ENCODE measurements around the gene SOX11.
"Not testable (repeated sequence)": the region's sequence is repeated elsewhere in the genome, so short reads cannot be mapped to it uniquely, and the experiment has no call there.

SOX11 gene
- total RNA-seq = 0.17 to 0.20 reads per million in 2 donors

- DNase-seq = no peak
Observed at GRCh38 chr2:5691985-5692529, at the start of gene SOX11. TSS of gene SOX11 (plus strand) at chr2:5692384. CDS start at chr2:5692722, 338 bp downstream.

- not testable (repeated sequence) for DNase-seq
Observed at GRCh38 chr2:5652734-5653133, 39.5 kb upstream of the SOX11 start.

- DNase-seq = not testable (repeated sequence)
Observed at GRCh38 chr2:5653756-5654155, 38.4 kb upstream of the SOX11 start.

GRCh38 chr2:5657231-5657630 is 35.0 kb upstream of the SOX11 start:
- no peak for DNase-seq

GRCh38 chr2:5660591-5660990 is 31.6 kb upstream of the SOX11 start:
- DNase-seq = no peak

DNA sequence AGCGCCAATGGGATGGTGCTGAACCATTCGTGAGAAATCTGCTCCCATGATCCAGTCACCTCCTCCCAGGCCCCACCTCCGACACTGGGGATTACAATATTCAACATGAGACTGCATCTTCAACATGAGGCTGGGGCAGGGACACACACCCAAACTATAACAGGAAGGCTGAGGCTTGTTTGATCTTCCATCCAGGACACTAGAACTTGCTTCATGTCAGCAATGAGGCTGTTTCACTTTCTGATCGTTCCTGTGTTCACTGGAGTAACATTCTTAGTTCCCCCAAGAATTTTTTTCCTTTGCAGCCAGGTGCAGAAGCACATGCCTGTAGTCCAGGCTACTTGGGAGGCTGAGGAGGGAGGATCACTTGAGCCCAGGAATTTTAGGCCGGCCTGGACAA is 30.8 kb upstream of the SOX11 start:
- DNase-seq = no peak

GRCh38 chr2:5664278-5664681 is 27.9 kb upstream of the SOX11 start:
- no peak for DNase-seq

DNA sequence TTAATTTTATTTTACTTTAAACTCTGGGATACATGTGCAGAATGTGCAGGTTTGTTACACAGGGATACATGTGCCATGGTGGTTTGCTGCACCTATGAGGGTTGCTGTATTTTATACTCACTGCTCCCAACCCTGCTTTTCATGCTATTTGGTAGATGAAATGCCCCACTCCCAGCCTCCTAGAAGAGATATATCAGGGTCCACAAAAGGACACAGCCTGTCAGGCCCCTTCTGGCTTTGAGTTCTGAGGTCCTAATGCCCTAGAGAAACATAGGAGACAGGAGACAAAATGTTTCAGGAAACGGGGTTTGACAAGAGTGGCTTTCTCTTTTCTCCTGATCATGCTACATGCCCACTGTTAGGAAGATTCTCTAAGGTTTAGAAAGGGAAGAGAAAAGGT is 27.1 kb upstream of the SOX11 start:
- no peak for DNase-seq

DNA sequence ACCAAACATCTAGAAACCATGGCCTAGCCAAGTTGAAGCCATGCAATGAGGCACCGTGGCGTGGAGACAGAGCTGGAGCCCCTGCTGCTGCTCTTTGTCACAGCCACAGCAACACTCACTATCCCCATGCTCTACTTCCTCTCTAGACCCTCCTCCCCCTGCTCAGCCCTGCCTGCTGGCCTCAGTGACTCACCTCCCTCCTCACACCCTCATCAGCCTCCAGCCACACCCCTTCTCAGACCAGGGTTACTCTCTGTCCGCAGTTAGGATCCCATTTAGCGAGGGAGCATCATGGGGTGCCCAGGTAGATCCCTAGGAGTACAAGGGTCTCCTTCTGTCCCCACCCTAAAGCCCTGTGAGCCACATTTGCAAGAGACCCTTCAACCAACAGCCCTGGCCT is 25.4 kb upstream of the SOX11 start:
- DNase-seq = no peak

GRCh38 chr2:5667655-5668054 is 24.5 kb upstream of the SOX11 start:
- DNase-seq = not testable (repeated sequence)

DNA sequence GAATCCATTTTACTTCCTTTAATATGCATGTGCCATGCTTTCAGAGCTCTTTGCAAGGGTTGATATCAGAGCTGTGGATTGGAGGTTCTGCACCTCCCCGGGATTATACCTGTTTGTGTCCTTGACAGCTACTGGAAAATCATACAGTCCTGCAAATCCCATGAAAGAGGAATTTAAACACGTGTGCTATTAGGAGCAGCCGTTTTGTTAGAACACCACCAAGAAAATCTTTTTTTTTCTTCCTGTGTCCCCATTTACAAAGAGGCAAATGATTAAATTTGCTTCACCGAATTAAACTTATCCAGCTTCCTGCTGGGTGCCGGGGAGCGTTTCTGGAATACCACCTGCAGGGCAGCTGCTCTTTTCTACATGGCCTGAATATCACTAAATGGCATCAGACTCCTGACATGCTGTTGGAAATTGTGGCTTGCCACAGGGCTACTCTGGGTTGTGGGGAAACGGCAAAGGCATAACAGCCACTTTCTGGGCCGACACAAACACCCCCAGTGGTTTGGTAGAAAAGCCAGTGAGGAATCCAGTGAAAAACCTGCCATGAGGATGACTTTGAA is 23.4 kb upstream of the SOX11 start:
- DNase-seq = no peak

DNA sequence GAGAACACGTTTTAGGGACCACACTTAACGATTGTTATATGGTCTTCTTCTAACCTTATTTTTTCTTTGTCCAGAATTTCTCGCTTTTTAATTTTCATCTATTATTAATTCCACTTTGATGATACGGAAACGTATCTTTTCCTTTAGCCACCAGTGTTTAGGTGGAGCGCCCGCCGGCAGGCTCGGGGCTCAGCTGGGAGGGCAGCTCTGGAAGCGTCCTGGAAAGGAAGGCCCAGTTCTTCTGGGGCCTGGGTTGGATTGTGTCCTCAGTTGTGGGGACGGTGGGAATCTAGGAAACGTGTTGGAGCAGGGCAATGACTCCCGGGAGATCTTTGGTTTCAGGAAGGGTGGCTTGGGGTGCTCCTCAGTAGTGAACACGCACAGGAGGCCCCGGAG is 19.4 kb upstream of the SOX11 start:
- no peak for DNase-seq

DNA sequence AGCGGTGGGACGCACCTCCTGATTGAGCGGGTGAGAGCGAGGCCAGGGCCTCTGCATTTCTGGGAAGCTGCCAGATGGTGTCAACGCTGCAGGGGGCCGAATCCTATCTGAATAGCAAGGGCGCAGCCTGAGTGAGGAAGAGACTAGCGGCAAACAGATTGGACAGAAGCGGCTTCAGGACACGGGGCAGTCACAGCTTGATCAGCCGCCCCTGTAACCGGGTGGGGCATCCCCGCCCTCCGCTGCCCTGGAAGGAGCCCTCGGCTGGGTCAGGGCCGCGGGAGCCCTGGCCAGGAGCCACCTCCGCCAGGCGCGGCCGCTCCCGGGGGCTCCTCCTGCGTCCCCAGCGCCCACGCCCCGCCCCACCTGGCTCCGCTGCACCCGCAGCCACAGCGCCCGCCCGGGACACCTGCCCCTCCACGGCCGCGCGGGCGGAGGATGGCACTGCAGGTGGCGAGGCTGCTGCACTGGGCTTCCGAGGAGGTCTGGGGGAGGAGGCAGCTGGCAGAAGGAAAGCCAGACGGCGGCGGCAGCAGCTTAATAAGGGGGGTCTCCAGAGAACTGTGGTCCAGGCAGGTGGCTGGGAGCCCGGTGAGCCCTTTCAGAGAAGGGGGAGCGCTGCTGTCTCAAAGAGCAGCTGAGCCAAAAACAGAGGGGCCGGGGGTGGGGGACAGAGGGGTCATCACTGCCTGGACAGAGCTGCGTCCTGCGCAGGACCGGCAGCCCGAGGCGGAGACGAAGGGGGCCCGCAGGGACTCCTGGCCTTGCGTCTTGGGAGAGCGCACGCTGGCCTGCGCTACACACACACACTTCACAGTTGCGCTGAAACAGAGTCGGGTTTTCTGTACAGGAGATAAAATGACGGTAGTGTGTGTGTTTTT is 18.8 kb upstream of the SOX11 start:
- no peak for DNase-seq

DNA sequence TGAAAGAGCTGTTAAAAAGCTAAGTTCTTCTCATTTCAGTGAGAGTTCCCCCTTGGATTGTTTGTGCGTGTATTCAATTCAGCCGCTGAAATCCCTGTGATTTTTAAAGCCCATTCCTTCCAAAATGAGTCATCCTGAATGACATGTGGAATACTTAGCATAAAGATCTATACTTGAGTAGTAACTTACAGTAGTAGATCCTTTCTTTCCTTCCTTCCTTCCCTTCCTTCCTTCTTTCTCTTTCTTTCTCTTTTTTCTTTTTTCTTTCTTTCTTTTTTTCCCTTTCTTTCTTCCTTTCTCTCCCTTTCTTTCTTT is 18.2 kb upstream of the SOX11 start:
- no peak for DNase-seq

DNA sequence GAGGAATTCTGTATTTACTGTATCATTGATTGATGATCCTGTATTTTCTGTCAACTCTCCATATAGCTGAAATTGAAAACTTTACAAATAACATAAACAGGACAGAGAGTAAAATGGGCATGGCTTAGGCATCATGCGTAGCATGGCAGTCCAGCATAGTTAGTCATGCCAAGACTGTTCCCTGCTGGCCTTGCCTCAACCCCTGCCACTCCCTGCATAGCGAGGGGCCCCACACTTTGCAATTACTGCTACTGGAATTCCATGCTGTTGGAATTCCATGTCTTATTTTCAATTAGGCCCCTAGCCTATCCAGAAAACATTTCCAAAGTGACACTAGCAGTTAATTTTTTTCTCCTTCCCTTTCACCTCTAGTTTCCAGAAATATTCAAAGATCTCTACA is 15.1 kb upstream of the SOX11 start:
- DNase-seq = no peak

DNA sequence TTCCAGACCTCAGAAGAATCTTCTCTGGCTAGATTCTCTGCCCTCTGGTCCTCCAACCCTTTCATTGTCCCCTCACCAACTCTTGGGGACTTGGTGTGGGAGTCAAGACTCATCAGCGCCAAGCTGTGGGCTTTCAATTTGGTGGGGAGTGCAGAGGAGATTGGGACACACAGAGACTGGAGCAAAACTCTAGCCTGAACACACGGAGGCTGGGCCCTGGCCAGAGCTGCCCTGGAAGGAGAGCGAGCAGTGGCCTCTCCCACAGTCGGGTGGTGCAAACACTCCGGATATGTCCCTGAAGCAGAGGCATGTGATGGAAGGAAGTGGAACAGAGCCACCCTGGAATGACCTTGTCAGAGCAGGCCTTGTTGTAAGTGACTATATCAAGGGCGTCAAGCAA is 8.7 kb upstream of the SOX11 start:
- DNase-seq = no peak

DNA sequence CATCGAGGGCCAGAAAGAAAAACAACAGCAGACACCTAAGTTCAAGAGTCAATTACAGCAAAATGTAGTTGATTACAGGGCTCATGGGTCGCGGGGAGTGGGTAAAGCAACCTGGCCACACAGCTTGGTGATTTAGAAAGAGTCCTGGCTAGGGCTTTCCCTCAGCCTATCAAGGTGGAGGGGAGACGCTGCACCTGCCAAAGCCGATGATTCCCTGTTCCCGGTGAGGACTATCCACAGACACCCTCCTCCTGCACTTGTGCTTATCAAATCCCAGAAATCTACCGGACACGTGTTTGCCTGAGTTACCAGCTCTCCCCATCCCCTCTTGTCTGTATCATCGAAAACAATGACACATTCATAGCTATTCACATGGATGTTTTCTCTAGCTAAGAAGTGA is 7.0 kb upstream of the SOX11 start:
- DNase-seq = no peak

- no peak for DNase-seq
Observed at GRCh38 chr2:5686068-5686467, 6.1 kb upstream of the SOX11 start.

DNA sequence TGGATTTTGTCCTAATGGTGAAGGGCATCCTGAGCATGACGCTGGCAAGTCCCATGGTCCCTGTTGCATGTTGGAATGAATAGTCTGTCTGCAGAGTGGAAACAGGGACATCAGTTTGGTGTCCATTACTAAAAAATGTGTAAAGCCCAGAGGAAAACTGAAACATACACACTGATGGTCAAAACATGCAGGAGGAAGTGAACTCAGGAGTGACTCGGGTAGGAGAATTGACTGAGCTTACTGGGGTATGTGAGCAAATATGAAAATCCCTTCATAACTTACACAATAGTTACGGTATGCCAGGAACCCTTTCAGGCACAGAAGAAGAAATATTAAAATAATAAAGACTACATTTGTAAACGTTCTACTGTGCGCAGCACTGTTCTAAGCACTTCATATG is 5.6 kb upstream of the SOX11 start:
- DNase-seq = no peak

- DNase-seq = no peak
Observed at GRCh38 chr2:5689750-5690149, 2.4 kb upstream of the SOX11 start.

- DNase-seq = no peak
Observed at GRCh38 chr2:5690286-5690685, 1.9 kb upstream of the SOX11 start.

DNA sequence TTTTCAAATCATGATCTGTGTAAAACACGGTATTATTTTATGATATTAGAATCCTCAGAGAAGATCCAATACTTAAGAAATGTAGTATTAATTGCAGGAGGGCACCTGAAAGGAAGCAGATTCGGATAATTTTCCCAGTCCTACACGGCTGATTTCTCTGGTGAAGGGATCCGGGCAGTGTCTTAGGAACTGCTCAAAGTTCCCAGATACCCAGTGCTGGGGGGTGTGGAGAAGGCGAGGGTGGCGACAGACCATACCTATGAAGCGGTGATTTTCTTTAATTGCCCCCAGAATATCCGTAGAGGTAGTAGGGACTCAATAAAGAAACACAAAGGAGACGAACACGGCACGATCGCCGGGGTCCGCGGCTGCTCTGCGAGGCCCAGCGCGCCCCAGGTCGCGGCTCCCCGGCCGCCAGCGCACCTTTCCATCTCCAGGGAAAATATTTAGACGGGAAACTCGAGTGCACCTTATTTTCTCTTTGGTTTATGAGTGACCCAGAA is 1.4 kb upstream of the SOX11 start:
- DNase-seq = no peak

DNA sequence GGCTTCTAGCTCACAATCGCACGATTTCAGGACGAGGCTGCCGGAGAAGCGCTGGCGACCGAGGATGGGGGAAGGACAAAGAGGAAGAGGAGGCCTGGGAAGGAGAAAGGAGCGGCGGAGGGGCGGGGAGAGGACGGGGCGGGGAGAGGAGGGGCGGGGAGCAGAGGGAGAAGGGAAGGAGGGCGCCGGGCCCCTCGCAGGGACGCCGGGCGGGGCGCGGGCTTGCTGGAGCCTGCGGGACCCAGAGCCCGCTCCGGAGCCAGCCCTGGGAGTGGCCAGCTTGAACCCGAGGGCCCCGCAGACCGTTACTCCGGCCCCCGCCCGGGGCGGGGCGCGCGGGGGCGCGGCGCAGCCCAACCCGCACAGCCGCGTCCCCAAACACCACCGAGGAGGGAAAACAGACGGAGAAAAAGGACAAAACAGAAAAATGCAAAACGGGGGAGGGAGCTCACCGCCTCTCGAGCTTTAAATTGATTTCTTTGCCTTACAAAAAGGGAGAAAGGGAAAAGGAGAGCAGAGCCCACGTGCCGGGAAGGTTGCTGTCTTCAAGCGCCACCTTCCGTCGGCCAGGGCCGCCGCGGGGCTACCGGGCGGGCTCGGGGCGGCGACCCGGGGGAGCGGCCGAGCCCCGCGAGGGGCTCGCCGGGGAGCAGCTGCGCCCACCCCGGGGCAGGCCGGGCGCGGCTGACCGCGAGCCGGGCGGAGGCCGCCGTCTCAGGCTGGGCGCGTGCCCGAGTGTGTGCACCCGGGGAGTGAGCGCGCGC is 781 bp upstream of the SOX11 start:
- no peak for DNase-seq

Data from activated gamma-delta T cell (primary cell).